Colonic mucosa (tissue), 4 donors: ENCODE data around the gene TLE6. TPM values are rescaled to one million over a fixed set of nuclear protein-coding genes. Genes with fewer than 3 reads are reported as not detected.
"Not testable (repeated sequence)": the region's sequence is repeated elsewhere in the genome, so short reads cannot be mapped to it uniquely, and the experiment has no call there.

ENCODE experiments used
- DNase-seq: peaks from one replicate; pipeline ENCODE4 v3.0.0-alpha.2; 2020
- H3K27ac ChIP-seq: fragments of 200-600 bp; one replicate; pipeline ENCODE4 v1.8.0; 2021
- H3K27me3 ChIP-seq: fragments of 200-600 bp; one replicate; pipeline ENCODE4 v1.8.0; 2021
- H3K36me3 ChIP-seq: fragments of 200-600 bp; one replicate; pipeline ENCODE4 v1.8.0; 2021
- H3K4me1 ChIP-seq: fragments of 200-600 bp; one replicate; pipeline ENCODE4 v1.8.0; 2021; ENCODE audit warnings: mild to moderate bottlenecking
- H3K4me3 ChIP-seq: fragments of 200-600 bp; one replicate; pipeline ENCODE4 v1.8.0; 2021
- H3K9ac ChIP-seq, 2 donors: one replicate each; pipeline ENCODE4 v1.7.0; 2013; ENCODE audit warnings: control low read depth in 2 of 2, low read depth in 2 of 2, low read length in 2 of 2
- H3K9me3 ChIP-seq: fragments of 200-600 bp; one replicate; pipeline ENCODE4 v1.8.0; 2021
- CTCF ChIP-seq: fragments of 200-600 bp; IDR thresholded peaks from one replicate; pipeline ENCODE4 v1.8.0; 2022; ENCODE audit warnings: antibody characterized with exemption, mild to moderate bottlenecking
- intact Hi-C: fragments of 100-400 bp; cut with DNase I; formaldehyde crosslinking; loops from one replicate; pipeline ENCODE4 v1.14.1; 2022
- total RNA-seq, 2 donors: library from RNA; stranded (reverse); fragmentation: NEBNext Ultra II Directional in 1 of 2; extraction: Animal tissue kit (Norgen Biotek cat#: 25700) in 1 of 2; gene quantifications; one replicate each; pipeline ENCODE4 v1.2.1, GENCODE V29; 2021
- donor health status: healthy.
- donor health status: DM: no; HTN: no; CAD: no.
- donor health status: DM: no; HTN: no; CAD: no.

TLE6 gene
- 1 to 10 TPM; 2.9 to 3.8 TPM for total RNA-seq

- Histone ChIP-seq H3K36me3 (no peaks in the 10 kb centered on the region), H3K9me3 (no peaks in the 10 kb centered on the region), H3K27me3 (no peaks in the 10 kb centered on the region), H3K27ac (no peak within 1 kb of the TSS), H3K4me3 (peak within 1 kb of the TSS; percentile 27), H3K4me1 (peaks cover 5% of the 10 kb centered on the region), H3K9ac (peak within 1 kb of the TSS; percentile 46 to 79)
- DNase-seq, result peak; percentile 96
- intact Hi-C loops, result loop anchor here (5.0 kb wide), 1 partner anchor 85 kb away; the partner anchor contains the start of gene TLE5
- TF ChIP-seq CTCF, result no peak
Observed at GRCh38 chr19:2977001-2977745, at the start of gene TLE6. Gene TLE6, plus strand, starts transcription at chr19:2977564. Its CDS starts 670 bp downstream, at chr19:2978234.

GRCh38 chr19:2933490-2933910, 43.9 kb upstream of the TLE6 start:
- peaks cover 10% of the 10 kb centered on the region for H3K9me3 ChIP-seq
- no peaks in the 10 kb centered on the region for H3K4me1 ChIP-seq
- intact Hi-C loops, result no loop called here
- peaks cover 15% of the 10 kb centered on the region for H3K36me3 ChIP-seq
- H3K4me3 ChIP-seq, result no peak overlapping the region
- no peaks in the 10 kb centered on the region for H3K27me3 ChIP-seq
- H3K27ac ChIP-seq, result no peak overlapping the region
- no peak overlapping the region for H3K9ac ChIP-seq
- TF ChIP-seq CTCF, result no peak
- DNase-seq, result no peak

DNA sequence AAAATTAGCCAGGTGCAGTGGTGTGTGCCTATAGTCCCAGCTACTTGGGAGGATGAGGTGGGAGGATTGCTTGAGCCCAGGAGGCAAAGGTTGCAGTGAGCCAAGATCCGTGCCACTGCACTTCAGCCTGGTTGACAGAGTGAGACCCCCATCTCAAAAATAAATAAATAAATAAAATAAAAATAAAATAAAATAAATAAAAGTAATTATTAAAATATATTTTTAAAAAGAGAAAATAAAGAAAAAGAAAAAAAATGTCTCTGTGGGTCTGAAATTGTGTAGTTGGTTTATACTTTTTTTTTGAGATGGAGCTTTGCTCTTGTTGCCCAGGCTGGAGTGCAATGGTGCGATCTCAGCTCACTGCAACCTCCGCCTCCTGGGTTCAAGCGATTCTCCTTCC, 41.5 kb upstream of the TLE6 start:
- H3K4me3 ChIP-seq, H3K27ac ChIP-seq, H3K4me1 ChIP-seq, H3K27me3 ChIP-seq, H3K9ac ChIP-seq, intact Hi-C loops, DNase-seq: not testable (repeated sequence)
- Histone ChIP-seq H3K36me3 (peaks cover 15% of the 10 kb centered on the region), H3K9me3 (peaks cover 10% of the 10 kb centered on the region)

GRCh38 chr19:2942928-2943640, 34.3 kb upstream of the TLE6 start:
- TF ChIP-seq CTCF, result no peak
- Histone ChIP-seq H3K27ac (no peak overlapping the region), H3K4me1 (no peaks in the 10 kb centered on the region), H3K36me3 (no peaks in the 10 kb centered on the region), H3K9me3 (no peaks in the 10 kb centered on the region), H3K27me3 (no peaks in the 10 kb centered on the region), H3K4me3 (no peak overlapping the region), H3K9ac (peak overlapping the region in 1 of 2 donors; percentile 12)
- no peak for DNase-seq
- intact Hi-C loops, result loop anchor here (5.0 kb wide), 1 partner anchor 56 kb away; no protein-coding TSS in a partner anchor

DNA sequence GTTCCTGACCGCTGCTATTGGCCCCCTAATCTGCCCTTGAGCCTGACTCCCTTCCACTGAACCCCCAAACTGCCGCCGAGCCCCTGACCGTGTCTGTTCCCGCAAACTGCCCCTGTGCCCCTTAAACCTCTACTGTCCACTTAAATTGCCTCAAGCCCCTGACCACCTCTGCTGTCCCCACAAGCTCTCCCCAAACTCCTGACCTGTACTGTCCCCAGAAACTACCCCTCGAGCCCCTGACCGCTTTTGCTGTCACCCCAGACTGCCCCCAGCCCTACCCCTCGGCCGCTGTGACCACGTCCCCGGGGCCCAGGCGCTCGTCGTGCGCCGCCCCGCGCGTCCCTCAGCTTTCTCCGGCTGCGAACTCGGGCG, 33.0 kb upstream of the TLE6 start:
- DNase-seq, result no peak
- TF ChIP-seq CTCF, result no peak
- peak overlapping the region; percentile 57 for H3K4me3 ChIP-seq
- H3K9me3 ChIP-seq, result no peaks in the 10 kb centered on the region
- no peaks in the 10 kb centered on the region for H3K27me3 ChIP-seq
- no peaks in the 10 kb centered on the region for H3K36me3 ChIP-seq
- peak overlapping the region; percentile 77 for H3K27ac ChIP-seq
- H3K9ac ChIP-seq, result peak overlapping the region; percentile 83 to 93
- no peaks in the 10 kb centered on the region for H3K4me1 ChIP-seq
- intact Hi-C loops, result loop anchor here (5.0 kb wide), 1 partner anchor 57 kb away; no protein-coding TSS in a partner anchor
